GM12801 (cell line): ENCODE data around the gene SF3A1.

ENCODE experiments used
- TF ChIP-seq, protein P1 (sequence below): IDR thresholded peaks from one replicate; pipeline ENCODE4 v1.5.1; 2011; ENCODE audit warnings: control low read depth; ENCODE audit not compliant: insufficient read length; ENCODE audit errors: extremely low read depth

Gene SF3A1

GRCh38 chr22:30308093-30308492 is 48.6 kb downstream of the SF3A1 start:
- TF ChIP-seq, protein P1, sequence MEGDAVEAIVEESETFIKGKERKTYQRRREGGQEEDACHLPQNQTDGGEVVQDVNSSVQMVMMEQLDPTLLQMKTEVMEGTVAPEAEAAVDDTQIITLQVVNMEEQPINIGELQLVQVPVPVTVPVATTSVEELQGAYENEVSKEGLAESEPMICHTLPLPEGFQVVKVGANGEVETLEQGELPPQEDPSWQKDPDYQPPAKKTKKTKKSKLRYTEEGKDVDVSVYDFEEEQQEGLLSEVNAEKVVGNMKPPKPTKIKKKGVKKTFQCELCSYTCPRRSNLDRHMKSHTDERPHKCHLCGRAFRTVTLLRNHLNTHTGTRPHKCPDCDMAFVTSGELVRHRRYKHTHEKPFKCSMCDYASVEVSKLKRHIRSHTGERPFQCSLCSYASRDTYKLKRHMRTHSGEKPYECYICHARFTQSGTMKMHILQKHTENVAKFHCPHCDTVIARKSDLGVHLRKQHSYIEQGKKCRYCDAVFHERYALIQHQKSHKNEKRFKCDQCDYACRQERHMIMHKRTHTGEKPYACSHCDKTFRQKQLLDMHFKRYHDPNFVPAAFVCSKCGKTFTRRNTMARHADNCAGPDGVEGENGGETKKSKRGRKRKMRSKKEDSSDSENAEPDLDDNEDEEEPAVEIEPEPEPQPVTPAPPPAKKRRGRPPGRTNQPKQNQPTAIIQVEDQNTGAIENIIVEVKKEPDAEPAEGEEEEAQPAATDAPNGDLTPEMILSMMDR, result no peak

GRCh38 chr22:30307041-30307574 is 49.6 kb downstream of the SF3A1 start:
- TF ChIP-seq, protein P1, result no peak

GRCh38 chr22:30306627-30307011 is 50.1 kb downstream of the SF3A1 start:
- TF ChIP-seq, protein P1, result no peak

- TF ChIP-seq, protein P1, result no peak
These were observed 50.6 kb downstream of the SF3A1 start for GRCh38 chr22:30305906-30306626.

DNA sequence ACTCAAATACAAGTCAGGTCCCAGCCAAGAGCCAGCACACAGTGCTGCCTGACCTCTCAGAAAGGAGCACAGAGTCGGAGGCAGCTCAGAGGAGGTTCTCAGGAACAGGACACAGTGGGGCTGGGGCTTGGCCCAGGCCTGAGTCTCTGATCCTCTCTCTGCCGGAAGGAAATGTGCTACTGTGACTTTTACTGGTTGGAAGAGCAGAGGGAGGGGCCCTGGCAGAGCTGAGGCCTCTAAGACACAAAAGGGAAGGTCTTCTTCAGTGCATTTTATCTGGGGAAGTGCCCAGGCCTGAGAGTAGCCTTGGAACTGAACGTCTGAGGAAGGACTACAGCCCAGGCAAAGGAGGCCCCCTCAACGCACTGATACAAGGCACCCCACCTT is 51.2 kb downstream of the SF3A1 start:
- TF ChIP-seq, protein P1, result no peak

GRCh38 chr22:30304495-30305244 is 52.0 kb downstream of the SF3A1 start:
- TF ChIP-seq, protein P1, result no peak

GRCh38 chr22:30302810-30303138 is 53.9 kb downstream of the SF3A1 start:
- TF ChIP-seq, protein P1, result no peak
